Measurements from ENCODE around the gene CTSV.

DNA sequence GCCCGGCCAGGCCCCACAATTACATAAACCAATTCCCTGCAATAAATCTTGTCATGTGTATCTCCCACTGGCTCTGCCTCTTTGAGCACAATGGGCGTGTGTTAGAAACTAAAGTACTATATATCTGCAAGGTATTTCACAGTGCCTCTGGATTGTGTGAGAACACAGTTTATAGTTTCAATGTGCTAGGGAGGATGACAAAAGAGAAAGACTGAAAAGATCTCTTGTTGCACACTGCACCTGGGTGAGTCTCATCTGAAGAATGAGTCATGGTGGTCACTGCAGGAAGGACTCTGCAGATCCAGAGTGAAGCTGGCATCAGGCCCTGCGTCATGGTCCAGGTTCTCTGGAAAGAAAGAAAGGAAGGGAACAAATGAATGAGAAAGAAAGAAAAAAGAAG lies 20.7 kb upstream of the CTSV start:
- TF ChIP-seq POLR2AphosphoS5 (IDR thresholded peaks at IDR 0.05) (no peak), POLR2A (IDR thresholded peaks at IDR 0.05) (no peak)
- TF ChIP-seq, protein P1, sequence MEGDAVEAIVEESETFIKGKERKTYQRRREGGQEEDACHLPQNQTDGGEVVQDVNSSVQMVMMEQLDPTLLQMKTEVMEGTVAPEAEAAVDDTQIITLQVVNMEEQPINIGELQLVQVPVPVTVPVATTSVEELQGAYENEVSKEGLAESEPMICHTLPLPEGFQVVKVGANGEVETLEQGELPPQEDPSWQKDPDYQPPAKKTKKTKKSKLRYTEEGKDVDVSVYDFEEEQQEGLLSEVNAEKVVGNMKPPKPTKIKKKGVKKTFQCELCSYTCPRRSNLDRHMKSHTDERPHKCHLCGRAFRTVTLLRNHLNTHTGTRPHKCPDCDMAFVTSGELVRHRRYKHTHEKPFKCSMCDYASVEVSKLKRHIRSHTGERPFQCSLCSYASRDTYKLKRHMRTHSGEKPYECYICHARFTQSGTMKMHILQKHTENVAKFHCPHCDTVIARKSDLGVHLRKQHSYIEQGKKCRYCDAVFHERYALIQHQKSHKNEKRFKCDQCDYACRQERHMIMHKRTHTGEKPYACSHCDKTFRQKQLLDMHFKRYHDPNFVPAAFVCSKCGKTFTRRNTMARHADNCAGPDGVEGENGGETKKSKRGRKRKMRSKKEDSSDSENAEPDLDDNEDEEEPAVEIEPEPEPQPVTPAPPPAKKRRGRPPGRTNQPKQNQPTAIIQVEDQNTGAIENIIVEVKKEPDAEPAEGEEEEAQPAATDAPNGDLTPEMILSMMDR (IDR thresholded peaks at IDR 0.05), result no peak
